Activated CD4-positive, alpha-beta T cell treated with anti-CD3 and anti-CD28 coated beads, Interleukin-2, amount 50 U/mL, for 1 hour (primary cell): ENCODE results near the gene SYNGR3.
A peak's percentile ranks its signal among the peaks of the same experiment; 100 is the strongest.

Experiments used
- DNase-seq: peaks from one replicate; pipeline ENCODE4 v3.0.0-alpha.2; 2020

Gene SYNGR3

GRCh38 chr16:1997494-1998359 is 8.0 kb downstream of the SYNGR3 start:
- no peak for DNase-seq

- no peak for DNase-seq
Observed at GRCh38 chr16:1998360-1998835, 8.6 kb downstream of the SYNGR3 start.

- DNase-seq = no peak
Observed at GRCh38 chr16:1998852-1999801, 9.4 kb downstream of the SYNGR3 start.

GRCh38 chr16:1999866-2000514 is 10.2 kb downstream of the SYNGR3 start:
- DNase-seq = no peak

GRCh38 chr16:2001035-2001434 is 11.3 kb downstream of the SYNGR3 start:
- no peak for DNase-seq

- no peak for DNase-seq
Observed at GRCh38 chr16:2001456-2002355, 11.9 kb downstream of the SYNGR3 start.

DNA sequence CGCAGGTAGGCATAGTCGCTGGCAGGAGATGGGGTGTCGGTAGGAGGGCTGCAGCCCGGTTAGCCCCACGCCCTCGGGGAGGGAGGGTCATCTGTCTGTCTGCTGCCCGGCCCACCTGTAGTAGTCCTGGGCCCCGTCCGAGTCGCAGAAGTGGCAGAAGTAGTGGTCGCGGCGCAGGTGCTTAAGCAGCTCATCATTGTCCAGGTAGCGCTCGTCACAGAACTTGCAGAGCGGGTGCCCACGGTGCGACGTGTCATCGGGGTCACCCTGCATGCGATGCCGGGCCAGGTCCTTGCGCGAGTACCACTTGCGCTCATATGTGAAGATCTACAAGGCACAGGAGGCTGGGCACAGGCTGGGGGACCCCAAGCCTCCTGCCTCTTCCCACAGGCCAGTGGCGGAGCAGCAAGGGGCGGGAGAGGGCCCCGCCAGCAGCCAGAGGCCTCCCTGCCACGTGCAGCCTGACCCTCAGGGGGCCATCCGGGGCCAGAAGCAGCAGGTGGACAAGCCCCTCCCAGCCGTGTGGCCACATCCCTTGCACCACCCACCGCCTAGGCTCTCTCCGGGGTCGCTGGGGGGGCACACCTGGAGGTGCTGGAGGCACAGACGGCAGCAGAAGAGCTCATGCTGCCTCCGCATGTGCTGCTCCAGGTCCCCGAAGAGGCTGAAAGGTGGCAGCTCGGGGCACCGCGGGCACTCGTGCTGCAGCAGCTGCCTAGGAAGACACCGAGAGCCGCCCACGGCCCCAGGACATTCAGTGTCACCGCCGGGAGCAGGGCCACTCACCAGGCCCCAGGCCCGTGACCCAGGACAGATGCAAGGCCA is 12.8 kb downstream of the SYNGR3 start:
- no peak for DNase-seq

GRCh38 chr16:2003231-2003826 is 13.6 kb downstream of the SYNGR3 start:
- DNase-seq = no peak

GRCh38 chr16:2003827-2004641 is 14.3 kb downstream of the SYNGR3 start:
- DNase-seq = peak; percentile 89

DNA sequence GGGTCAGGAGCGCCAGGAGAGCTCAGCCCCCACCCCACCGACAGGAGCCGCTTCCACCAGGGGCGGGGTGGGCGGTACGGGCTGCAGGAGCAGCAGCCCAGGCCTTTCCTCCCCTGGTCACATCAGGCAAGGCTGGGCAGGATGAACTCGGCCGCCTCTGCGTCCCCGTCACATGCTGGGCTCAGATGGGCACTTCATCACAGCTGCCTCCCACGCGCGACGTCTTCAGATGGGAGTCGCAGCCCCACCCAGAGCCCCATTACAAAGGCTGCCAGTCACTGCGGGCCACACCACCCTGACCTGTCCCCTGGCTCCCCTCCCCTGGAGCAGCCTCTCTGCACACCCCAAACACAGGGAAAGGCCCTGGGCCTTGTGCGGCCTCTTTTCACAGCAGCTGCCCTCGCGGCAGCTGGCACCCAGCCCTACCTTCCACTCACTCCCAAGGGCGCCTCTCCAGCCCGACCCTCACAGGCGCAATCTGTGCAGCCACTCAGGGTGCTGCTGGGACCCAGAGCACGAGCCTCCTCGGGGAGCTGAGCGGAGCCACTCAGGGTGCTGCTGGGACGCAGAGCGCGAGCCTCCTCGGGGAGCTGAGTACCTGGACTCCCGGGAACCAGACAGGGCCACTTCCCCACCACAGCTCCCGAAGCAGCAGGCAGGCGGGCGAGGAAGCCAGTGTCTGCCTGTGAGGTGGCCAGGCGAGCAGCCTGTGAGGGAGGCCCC is 15.2 kb downstream of the SYNGR3 start:
- DNase-seq = no peak

- DNase-seq = no peak
Observed at GRCh38 chr16:2005646-2006045, 15.9 kb downstream of the SYNGR3 start.

DNA sequence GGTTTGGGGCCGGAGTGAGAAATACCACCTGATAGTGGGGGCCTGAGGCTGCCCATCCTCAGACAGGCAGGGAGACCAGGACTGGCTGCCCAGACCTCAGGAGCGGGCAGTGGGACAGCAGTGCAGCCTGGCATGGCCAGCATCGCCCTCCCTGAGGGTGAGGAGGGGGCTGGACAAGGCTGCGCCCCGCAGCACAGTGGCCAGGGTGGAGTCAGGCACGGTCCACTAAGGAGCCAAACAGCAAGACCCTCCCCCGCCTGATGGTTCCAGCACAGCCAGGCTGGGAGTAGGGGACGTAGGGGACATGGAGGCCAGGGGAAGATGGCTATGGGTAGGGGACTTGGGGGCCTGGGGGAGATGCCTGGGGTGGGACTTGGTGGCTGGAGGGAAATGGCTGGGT is 16.5 kb downstream of the SYNGR3 start:
- no peak for DNase-seq

GRCh38 chr16:2007081-2007836 is 17.5 kb downstream of the SYNGR3 start:
- no peak for DNase-seq

DNA sequence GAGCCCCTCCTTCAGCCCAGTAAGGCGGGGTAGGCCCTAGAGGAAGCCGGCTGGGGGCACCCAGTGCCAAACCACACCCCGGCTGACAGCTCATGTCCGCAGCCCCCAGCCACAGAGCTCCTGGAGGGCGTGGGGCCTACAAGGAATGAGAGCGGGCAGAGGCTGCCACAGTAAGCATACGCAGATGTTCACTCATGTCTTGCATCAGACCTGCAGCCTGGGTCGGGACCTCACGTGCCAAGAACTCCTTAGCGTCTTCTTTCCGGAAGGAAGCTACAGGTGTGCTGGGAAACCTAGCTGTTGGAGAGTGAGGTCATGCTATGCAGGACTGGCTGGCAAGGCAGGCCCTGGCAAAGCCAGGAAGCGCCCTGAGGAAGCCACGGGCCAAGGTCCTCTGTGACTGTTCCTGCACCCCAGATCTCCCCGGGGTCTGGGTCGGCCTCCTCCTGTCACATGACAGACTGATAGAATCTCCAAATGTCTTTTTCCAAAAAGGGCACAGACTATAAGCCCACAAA is 18.3 kb downstream of the SYNGR3 start:
- no peak for DNase-seq

DNA sequence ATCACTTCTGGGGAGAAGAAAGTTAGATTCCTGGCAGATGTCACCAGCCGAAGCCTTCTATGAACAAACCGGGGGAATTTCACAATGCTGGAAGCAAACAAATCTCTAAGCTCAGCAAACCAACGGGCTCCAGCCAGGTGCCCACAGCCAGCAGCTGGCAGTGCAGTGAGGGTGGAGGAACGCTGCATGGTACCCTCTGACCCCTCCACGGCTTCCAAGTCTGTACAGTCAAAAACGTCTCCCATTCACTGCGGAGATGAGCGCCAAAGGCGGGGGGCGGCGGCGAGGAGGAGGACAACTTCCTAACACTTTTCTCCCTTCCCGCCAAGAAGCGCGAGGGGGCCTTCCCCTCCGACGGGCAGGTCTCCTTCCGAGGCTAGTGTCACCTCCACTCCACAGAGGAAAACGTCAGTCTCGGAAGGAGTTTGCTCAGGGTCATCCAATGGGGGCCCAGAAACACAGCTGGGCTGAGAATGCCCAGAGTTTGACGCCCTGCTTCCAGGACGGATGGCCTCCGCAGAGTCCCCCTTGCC is 18.9 kb downstream of the SYNGR3 start:
- no peak for DNase-seq

GRCh38 chr16:2009164-2009711 is 19.5 kb downstream of the SYNGR3 start:
- no peak for DNase-seq

GRCh38 chr16:2009791-2010510 is 20.2 kb downstream of the SYNGR3 start, which contains the start of gene ZNF598:
Gene ZNF598, minus strand, starts transcription at chr16:2009821.
- DNase-seq = peak; percentile 74
